ENCODE results near the gene PATL2.
A peak's percentile ranks its signal among the peaks of the same experiment; 100 is the strongest.
"Not testable (repeated sequence)": the region's sequence is repeated elsewhere in the genome, so short reads cannot be mapped to it uniquely, and the experiment has no call there.

PATL2 gene

GRCh38 chr15:44719293-44719999, 8.3 kb upstream of the PATL2 start:
- DNase-seq (ENCODE audit: low spot score): no peak
- no peak for FAIRE-seq

GRCh38 chr15:44718927-44719292, 7.8 kb upstream of the PATL2 start:
- DNase-seq (ENCODE audit: low spot score): no peak
- FAIRE-seq: no peak

- no peak for DNase-seq (ENCODE audit: low spot score)
- FAIRE-seq: no peak
These were observed 7.2 kb upstream of the PATL2 start for GRCh38 chr15:44718180-44718926.

DNA sequence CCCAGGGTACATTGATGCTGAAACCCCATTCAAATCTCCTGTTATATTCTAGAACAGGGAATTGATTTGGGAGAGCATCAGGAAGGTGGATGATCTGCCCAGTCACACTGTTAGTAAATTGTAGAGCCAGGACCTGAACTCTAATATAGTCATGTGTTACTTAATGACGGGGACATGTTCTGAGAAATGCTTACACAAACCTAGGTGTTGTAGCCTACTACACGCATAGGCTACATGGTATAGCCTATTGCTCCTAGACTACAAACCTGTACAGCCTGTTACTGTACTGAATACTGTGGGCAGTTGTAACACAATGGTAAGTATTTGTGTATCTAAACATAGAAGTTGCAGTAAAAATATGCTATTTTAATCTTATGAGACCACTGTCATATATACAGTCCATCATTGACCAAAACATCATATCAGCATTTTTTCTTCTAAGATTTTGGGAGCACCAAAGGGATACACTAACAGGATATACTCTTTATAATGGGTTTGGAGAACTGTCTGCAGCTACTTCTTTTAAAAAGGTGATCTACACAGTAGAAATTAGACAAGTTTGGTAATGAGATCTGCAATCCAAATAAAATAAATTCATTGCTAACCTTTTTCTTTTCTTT, 6.0 kb upstream of the PATL2 start:
- DNase-seq (ENCODE audit: low spot score) (no peak), FAIRE-seq (no peak)

- FAIRE-seq: no peak
These were observed 4.7 kb upstream of the PATL2 start for GRCh38 chr15:44715797-44716334.

GRCh38 chr15:44715142-44715796, 4.1 kb upstream of the PATL2 start:
- FAIRE-seq (no peak), DNase-seq (ENCODE audit: low spot score) (no peak)

More at GRCh38 chr15:44715797-44716334, 4.7 kb upstream of the PATL2 start:
- DNase-seq (ENCODE audit: low spot score): no peak

DNA sequence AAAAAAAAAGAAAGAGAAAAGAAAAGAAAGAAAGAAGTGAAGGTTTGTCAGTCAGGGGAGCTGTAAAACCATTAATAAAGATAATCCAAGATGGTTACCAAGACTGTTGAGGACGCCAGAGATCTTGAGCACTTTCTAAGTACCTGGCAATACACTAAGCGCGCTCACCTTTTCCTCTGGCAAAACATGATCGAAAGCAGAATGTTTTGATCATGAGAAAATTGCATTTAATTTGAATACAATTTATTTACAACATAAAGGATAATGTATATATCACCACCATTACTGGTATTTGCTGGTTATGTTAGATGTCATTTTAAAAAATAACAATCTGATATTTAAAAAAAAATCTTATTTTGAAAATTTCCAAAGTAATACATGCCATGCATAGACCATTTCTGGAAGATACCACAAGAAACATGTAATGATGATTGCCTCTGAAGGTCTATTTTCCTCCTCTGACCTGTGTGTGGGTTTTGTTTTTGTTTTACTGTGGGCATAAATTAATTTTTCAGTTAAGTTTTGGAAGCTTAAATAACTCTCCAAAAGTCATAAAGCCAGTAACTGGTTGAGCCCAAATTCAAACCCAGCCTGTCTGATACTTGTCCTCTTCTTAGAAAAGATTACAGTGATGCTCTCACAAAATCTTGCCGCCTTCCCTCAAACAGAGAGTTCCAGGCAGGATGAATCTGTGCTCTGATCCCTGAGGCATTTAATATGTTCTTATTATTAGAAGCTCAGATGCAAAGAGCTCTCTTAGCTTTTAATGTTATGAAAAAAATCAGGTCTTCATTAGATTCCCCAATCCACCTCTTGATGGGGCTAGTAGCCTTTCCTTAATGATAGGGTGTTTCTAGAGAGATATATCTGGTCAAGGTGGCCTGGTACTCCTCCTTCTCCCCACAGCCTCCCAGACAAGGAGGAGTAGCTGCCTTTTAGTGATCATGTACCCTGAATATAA, 2.2 kb upstream of the PATL2 start:
- FAIRE-seq (no peak), DNase-seq (ENCODE audit: low spot score) (no peak)

DNA sequence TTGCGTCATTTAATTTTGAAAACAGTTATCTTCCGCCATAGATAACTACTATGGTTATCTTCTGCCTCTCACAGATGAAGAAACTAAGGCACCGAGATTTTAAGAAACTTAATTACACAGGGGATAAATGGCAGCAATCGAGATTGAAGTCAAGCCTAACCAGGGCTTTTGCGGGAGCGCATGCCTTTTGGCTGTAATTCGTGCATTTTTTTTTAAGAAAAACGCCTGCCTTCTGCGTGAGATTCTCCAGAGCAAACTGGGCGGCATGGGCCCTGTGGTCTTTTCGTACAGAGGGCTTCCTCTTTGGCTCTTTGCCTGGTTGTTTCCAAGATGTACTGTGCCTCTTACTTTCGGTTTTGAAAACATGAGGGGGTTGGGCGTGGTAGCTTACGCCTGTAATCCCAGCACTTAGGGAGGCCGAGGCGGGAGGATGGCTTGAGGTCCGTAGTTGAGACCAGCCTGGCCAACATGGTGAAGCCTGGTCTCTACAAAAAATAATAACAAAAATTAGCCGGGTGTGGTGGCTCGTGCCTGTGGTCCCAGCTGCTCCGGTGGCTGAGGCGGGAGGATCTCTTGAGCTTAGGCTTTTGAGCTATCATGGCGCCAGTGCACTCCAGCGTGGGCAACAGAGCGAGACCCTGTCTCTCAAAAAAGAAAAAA, 1.4 kb upstream of the PATL2 start:
- peak; percentile 76 for DNase-seq (ENCODE audit: low spot score)
- peak; percentile 10 for FAIRE-seq

DNA sequence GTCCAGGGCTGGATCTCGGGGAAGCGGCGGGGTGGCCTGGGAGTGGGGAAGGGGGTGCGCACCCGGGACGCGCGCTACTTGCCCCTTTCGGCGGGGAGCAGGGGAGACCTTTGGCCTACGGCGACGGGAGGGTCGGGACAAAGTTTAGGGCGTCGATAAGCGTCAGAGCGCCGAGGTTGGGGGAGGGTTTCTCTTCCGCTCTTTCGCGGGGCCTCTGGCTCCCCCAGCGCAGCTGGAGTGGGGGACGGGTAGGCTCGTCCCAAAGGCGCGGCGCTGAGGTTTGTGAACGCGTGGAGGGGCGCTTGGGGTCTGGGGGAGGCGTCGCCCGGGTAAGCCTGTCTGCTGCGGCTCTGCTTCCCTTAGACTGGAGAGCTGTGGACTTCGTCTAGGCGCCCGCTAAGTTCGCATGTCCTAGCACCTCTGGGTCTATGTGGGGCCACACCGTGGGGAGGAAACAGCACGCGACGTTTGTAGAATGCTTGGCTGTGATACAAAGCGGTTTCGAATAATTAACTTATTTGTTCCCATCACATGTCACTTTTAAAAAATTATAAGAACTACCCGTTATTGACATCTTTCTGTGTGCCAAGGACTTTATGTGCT, 721 bp upstream of the PATL2 start:
- FAIRE-seq (no peak), DNase-seq (ENCODE audit: low spot score) (peak; percentile 17)

DNA sequence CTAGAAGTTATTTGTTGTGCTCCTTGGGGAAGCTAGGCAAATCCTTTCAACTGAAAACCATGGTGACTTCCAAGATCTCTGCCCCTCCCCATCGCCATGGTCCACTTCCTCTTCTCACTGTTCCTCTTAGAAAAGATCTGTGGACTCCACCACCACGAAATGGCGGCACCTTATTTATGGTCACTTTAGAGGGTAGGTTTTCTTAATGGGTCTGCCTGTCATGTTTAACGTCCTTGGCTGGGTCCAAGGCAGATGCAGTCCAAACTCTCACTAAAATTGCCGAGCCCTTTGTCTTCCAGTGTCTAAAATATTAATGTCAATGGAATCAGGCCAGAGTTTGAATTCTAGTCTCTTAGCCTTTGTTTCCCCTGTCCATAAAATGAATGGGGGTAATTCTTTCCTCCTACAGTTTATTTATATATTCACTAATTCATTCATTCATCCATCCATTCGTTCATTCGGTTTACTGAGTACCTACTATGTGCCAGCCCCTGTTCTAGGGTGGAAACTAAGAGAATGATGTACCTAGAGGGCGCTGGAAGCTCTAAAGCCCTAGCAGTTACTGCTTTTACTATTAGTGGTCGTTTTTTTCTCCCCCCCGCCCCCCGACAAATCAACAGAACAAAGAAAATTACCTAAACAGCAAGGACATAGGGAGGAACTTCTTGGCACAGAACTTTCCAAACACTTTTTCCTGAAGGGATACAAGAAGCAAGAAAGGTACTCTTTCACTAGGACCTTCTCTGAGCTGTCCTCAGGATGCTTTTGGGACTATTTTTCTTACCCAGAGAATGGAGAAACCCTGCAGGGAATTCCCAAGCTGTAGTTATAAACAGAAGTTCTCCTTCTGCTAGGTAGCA, 657 bp downstream of the PATL2 start:
- DNase-seq (ENCODE audit: low spot score): peak; percentile 11

GRCh38 chr15:44706946-44707636, 4.0 kb downstream of the PATL2 start:
- FAIRE-seq: no peak
- no peak for DNase-seq (ENCODE audit: low spot score)

More for the DNA sequence above, 657 bp downstream of the PATL2 start:
- no peak for FAIRE-seq

DNA sequence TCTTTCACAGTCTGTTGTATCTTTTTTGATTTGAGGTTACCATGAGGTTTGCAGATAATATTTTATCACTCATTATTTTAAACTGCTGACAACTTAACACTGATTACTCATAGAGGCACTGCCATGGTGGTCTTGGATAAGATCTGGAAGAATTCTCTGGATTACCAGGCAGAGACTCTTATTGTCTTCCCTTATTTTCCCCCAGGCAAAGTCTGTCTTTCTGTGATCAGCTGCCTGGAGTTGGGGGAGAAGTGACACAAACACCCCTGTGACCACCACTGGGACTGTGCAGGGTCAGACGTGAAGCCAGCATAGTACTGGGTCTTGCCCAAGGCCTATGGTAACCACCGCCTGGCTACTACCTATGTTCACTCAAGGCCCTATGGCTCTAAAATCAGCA, 4.7 kb downstream of the PATL2 start:
- DNase-seq (ENCODE audit: low spot score): no peak
- no peak for FAIRE-seq

- FAIRE-seq (no peak), DNase-seq (ENCODE audit: low spot score) (no peak)
These were observed 5.1 kb downstream of the PATL2 start for GRCh38 chr15:44705986-44706385.

DNA sequence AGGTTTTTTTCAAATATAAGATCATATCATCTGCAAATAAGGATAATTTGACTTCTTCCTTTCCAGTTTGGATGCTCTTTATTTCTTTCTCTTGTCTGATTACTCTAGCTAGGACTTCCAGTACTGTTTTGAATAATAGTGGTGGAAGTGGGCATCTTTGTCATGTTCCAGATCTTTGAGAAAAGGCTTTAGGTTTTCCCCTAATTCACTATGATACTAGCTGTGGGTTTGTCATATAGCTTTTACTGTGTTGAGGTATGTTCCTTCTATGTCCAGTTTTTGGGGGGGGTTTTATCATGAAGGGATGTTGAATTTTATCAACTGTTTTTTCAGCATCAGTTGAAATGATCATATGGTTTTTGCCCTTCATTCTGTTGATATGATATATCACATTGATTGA, 10.4 kb downstream of the PATL2 start:
- FAIRE-seq; DNase-seq (ENCODE audit: low spot score): not testable (repeated sequence)

DNA sequence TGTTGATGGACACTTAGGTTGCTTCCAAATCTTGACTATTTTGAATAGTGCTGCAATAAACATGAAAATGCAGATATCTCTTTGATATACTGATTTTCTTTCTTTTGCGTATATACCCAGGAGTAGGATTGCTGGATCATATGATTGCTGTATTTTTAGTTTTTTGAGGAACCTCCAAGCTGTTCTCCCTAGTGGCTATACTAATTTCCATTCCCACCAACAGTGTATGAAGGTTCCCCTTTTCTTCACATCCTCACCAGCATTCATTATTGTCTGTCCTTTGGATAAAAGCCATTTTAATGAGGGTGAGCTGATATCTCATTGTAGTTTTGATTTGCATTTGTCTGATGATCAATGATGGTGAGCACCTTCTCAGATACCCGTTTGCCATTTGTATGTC, 12.5 kb downstream of the PATL2 start:
- FAIRE-seq (no peak), DNase-seq (ENCODE audit: low spot score) (no peak)

GRCh38 chr15:44697014-44697413, 14.1 kb downstream of the PATL2 start:
- DNase-seq (ENCODE audit: low spot score): no peak
- FAIRE-seq: no peak

DNA sequence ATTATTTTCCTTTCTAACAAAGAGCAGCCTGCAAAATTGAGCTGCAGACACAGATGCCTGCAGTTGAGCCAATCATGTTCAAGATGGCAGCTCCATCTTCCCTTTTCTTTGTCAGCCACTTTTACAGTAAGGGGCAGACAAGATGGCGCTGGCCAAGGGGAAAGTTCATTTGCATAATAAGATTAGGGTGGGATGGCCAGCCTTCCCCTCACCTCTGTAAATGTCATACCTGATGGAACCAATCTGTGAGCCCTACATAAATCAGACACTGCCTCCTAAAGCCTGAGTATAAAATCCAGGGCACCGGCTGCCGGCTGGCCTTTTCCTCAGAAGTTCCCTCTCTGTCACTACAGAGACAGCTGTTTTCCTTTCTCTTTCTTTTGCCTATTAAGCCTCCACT, 15.8 kb downstream of the PATL2 start:
- FAIRE-seq (no peak), DNase-seq (ENCODE audit: low spot score) (no peak)

- FAIRE-seq: no peak
- no peak for DNase-seq (ENCODE audit: low spot score)
These were observed 16.7 kb downstream of the PATL2 start for GRCh38 chr15:44694416-44694815.
